Panc1 (cell line): ENCODE data around the gene MMADHC. TPM values are rescaled to one million over a fixed set of nuclear protein-coding genes. Genes with fewer than 3 reads are reported as not detected.

Experiments used
- ATAC-seq: fragments of 200-7000 bp; cut with Tn5 transposase; 2 replicates; pipeline ENCODE4 v1.9.1; 2020; ENCODE audit warnings: mild to moderate bottlenecking, moderate library complexity
- BruUV-seq: library from RNA; stranded (reverse); fragments of 400-500 nt; replicated peaks from 2 replicates; lab custom pipeline; 2021; lab: Mats Ljungman, UMichigan
- CTCF ChIA-PET: fragments of 300-600 bp; sonication (Branson Sonifier 250); formaldehyde crosslinking; loops from one replicate; lab custom pipeline; 2022; ENCODE audit warnings: antibody characterized with exemption; lab: Charles Lee
- POLR2A ChIA-PET: fragments of 300-600 bp; sonication (Branson Sonifier 250); formaldehyde crosslinking; loops from one replicate; lab custom pipeline; 2022; ENCODE audit warnings: antibody characterized with exemption; lab: Charles Lee
- DNase-seq: peaks from one replicate; pipeline ENCODE4 v3.0.0-alpha.2; 2010; ENCODE audit warnings: low read depth, low spot score
- H3K27ac ChIP-seq: 2 replicates; pipeline ENCODE4 v1.5.1; 2011; ENCODE audit warnings: mild to moderate bottlenecking, low read length, inconsistent platforms
- H3K27me3 ChIP-seq: fragments of 200-500 bp; sonication (Bioruptor generic); 2 replicates; pipeline ENCODE4 v1.6.0; 2014; ENCODE audit warnings: low read length, inconsistent platforms; ENCODE audit not compliant: control insufficient read depth, insufficient read depth
- H3K36me3 ChIP-seq: fragments of 200-500 bp; sonication (Bioruptor generic); 2 replicates; pipeline ENCODE4 v1.5.1; 2014; ENCODE audit warnings: inconsistent platforms, mild to moderate bottlenecking, low read length, moderate library complexity; ENCODE audit not compliant: control insufficient read depth, insufficient read depth
- H3K4me1 ChIP-seq: 2 replicates; pipeline ENCODE4 v1.5.1; 2011; ENCODE audit warnings: inconsistent platforms, mild to moderate bottlenecking, low read length, moderate library complexity; ENCODE audit not compliant: control insufficient read depth, insufficient read depth
- H3K4me3 ChIP-seq, 2 experiments: 2 replicates each; pipeline ENCODE4 v1.5.1; 2011 to 2012; ENCODE audit warnings: low read depth in 2 of 2, low read length in 2 of 2, mild to moderate bottlenecking in 2 of 2, inconsistent platforms in 1 of 2, moderate library complexity in 1 of 2
- H3K9me3 ChIP-seq: fragments of 200-500 bp; sonication (Bioruptor generic); 2 replicates; pipeline ENCODE4 v1.5.1; 2014; ENCODE audit warnings: low read depth, mild to moderate bottlenecking, inconsistent platforms, low read length, moderate library complexity; ENCODE audit not compliant: control insufficient read depth, insufficient read depth
- CTCF ChIP-seq: fragments of 450-650 bp; IDR thresholded peaks from 2 replicates; pipeline ENCODE4 v1.5.1; 2017; ENCODE audit warnings: mild to moderate bottlenecking
- POLR2AphosphoS5 ChIP-seq: IDR thresholded peaks from 2 replicates; pipeline ENCODE4 v1.6.1; 2012; ENCODE audit warnings: mild to moderate bottlenecking, low read depth, low read length, moderate library complexity
- REST ChIP-seq, 2 experiments: IDR thresholded peaks; 2 replicates each; pipeline ENCODE4 v1.6.1; 2011 to 2012; ENCODE audit warnings: low read depth in 2 of 2, control low read depth in 1 of 2, low read length in 1 of 2, mild to moderate bottlenecking in 1 of 2, moderate library complexity in 1 of 2; ENCODE audit not compliant: insufficient read depth in 1 of 2
- SIN3A ChIP-seq: IDR thresholded peaks from 2 replicates; pipeline ENCODE4 v1.6.1; 2012; ENCODE audit warnings: low read depth, mild to moderate bottlenecking, low read length, moderate library complexity, borderline replicate concordance; ENCODE audit not compliant: insufficient read depth
- TCF7L2 ChIP-seq: IDR thresholded peaks from 2 replicates; pipeline ENCODE4 v1.6.1; 2011; ENCODE audit warnings: mild to moderate bottlenecking, low read depth, low read length, inconsistent platforms
- in situ Hi-C: cut with HindIII; loops from 2 replicates; pipeline ENCODE4 v1.10.0; 2016; ENCODE audit warnings: low sequenced_read_pairs, low pct_unique_long_range_greater_than_20kb
- intact Hi-C: fragments of 100-400 bp; cut with micrococcal nuclease; formaldehyde crosslinking; loops from one replicate; pipeline ENCODE4 v1.10.0; 2022; ENCODE audit not compliant: unreplicated experiment
- total RNA-seq: library from RNA; stranded (reverse); gene quantifications from one replicate; pipeline ENCODE4 v1.2.1, GENCODE V29; 2021; ENCODE audit not compliant: unreplicated experiment

MMADHC gene
- total RNA-seq, 1 experiment from 2014 or later, result 120 TPM

GRCh38 chr2:149552226-149552625 is 35.3 kb downstream of the MMADHC start:
- intact Hi-C loops, result no loop called here
- ATAC-seq (no peak), DNase-seq (no peak)
- no peaks in the 10 kb centered on the region for H3K9me3 ChIP-seq
- ChIA-PET CTCF (no interaction called here), POLR2A (interaction anchor here (0.6 kb wide), 1 partner anchor 518 kb away, joined by 4 read pairs; no protein-coding TSS in a partner anchor)
- no peak overlapping the region for H3K4me3 ChIP-seq
- TF ChIP-seq REST (IDR thresholded peaks at IDR 0.05; ENCODE audit: insufficient read depth in 1 of 2, low read depth in 2 of 2, low read length in 1 of 2) (no peak), TCF7L2 (no peak), CTCF (no peak), SIN3A (no peak), POLR2AphosphoS5 (no peak)
- in situ Hi-C loops, result no loop called here
- BruUV-seq, result no TSS peak
- no peaks in the 10 kb centered on the region for H3K4me1 ChIP-seq
- no peaks in the 10 kb centered on the region for H3K36me3 ChIP-seq
- H3K27me3 ChIP-seq, result no peaks in the 10 kb centered on the region
- no peak overlapping the region for H3K27ac ChIP-seq

GRCh38 chr2:149544692-149545091 is 42.9 kb downstream of the MMADHC start:
- no peak for DNase-seq
- TF ChIP-seq CTCF, result no peak
- TF ChIP-seq REST (IDR thresholded peaks at IDR 0.05; ENCODE audit: insufficient read depth in 1 of 2, low read depth in 2 of 2, low read length in 1 of 2), result no peak
- no peak for TF ChIP-seq SIN3A
- TF ChIP-seq TCF7L2, result no peak
- no peak for TF ChIP-seq POLR2AphosphoS5
- ATAC-seq, result no peak
- Histone ChIP-seq H3K27me3 (no peaks in the 10 kb centered on the region; the same call in 1 of the 2 replicates), H3K36me3 (no peaks in the 10 kb centered on the region), H3K27ac (no peak overlapping the region), H3K4me3 (0 out of 4 replicates have a peak overlapping the region, but pooled peaks of 1 of the 2 experiments have one; percentile 16), H3K4me1 (no peaks in the 10 kb centered on the region), H3K9me3 (no peaks in the 10 kb centered on the region)
- POLR2A ChIA-PET, result no interaction called here
- CTCF ChIA-PET, result no interaction called here
- in situ Hi-C loops, result no loop called here
- intact Hi-C loops, result no loop called here
- no TSS peak for BruUV-seq
